PC-9 (cell line): ENCODE results near the gene KRT12.

Experiments
- CTCF ChIP-seq: fragments of 200-600 bp; sonication (generic); conservative IDR thresholded peaks from 2 replicates; pipeline ENCODE4 v1.6.1; 2017; ENCODE audit warnings: mixed run types, antibody characterized with exemption, mild to moderate bottlenecking, moderate library complexity
- EZH2 ChIP-seq: fragments of 200-600 bp; sonication (generic); IDR thresholded peaks from 2 replicates; pipeline ENCODE4 v1.8.0; 2017; ENCODE audit warnings: antibody characterized with exemption, low read depth

- TF ChIP-seq CTCF (no peak), EZH2 (no peak)
Measured at GRCh38 chr17:40864661-40865390, 2.2 kb downstream of the KRT12 start.
